Colonic mucosa (tissue), 4 donors: ENCODE results near the gene RAPGEF6. TPM values are rescaled to one million over a fixed set of nuclear protein-coding genes. Genes with fewer than 3 reads are reported as not detected.

Experiments used
- DNase-seq: peaks from one replicate; pipeline ENCODE4 v3.0.0-alpha.2; 2020
- H3K27ac ChIP-seq: fragments of 200-600 bp; one replicate; pipeline ENCODE4 v1.8.0; 2021
- H3K27me3 ChIP-seq: fragments of 200-600 bp; one replicate; pipeline ENCODE4 v1.8.0; 2021
- H3K36me3 ChIP-seq: fragments of 200-600 bp; one replicate; pipeline ENCODE4 v1.8.0; 2021
- H3K4me1 ChIP-seq: fragments of 200-600 bp; one replicate; pipeline ENCODE4 v1.8.0; 2021; ENCODE audit warnings: mild to moderate bottlenecking
- H3K4me3 ChIP-seq: fragments of 200-600 bp; one replicate; pipeline ENCODE4 v1.8.0; 2021
- H3K9ac ChIP-seq, 2 donors: one replicate each; pipeline ENCODE4 v1.7.0; 2013; ENCODE audit warnings: control low read depth in 2 of 2, low read depth in 2 of 2, low read length in 2 of 2
- H3K9me3 ChIP-seq: fragments of 200-600 bp; one replicate; pipeline ENCODE4 v1.8.0; 2021
- intact Hi-C: fragments of 100-400 bp; cut with DNase I; formaldehyde crosslinking; loops from one replicate; pipeline ENCODE4 v1.14.1; 2022
- total RNA-seq, 2 donors: library from RNA; stranded (reverse); fragmentation: NEBNext Ultra II Directional in 1 of 2; extraction: Animal tissue kit (Norgen Biotek cat#: 25700) in 1 of 2; gene quantifications; one replicate each; pipeline ENCODE4 v1.2.1, GENCODE V29; 2021
- TF ChIP-seq, protein P1 (sequence below): fragments of 200-600 bp; IDR thresholded peaks from one replicate; pipeline ENCODE4 v1.8.0; 2022; ENCODE audit warnings: antibody characterized with exemption, mild to moderate bottlenecking
- donor health status: healthy.
- donor health status: DM: no; HTN: no; CAD: no.
- donor health status: DM: no; HTN: no; CAD: no.

Gene RAPGEF6
- total RNA-seq, 2 donors from 2014 or later: 14.9 to 16.2 TPM

DNA sequence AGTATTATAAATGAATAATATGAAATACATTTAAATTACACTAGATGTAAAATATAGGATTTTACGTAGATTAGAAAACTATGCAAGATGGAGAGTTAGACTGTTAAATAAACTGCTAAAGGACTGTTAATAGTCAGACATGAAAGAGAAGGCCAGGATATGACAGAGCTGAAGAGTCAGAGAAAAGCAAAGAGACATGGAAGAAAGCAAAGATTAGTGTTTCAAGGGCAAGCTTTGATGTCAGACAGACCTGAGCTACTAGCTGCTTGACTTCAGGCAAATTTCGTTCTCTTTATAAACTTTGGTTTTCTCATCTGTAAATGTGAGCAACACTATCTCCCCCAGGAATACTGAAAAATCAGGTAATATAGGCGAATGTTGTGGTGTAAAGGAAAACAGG is 161.3 kb downstream of the RAPGEF6 start:
- intact Hi-C loops: no loop called here
- no peak for DNase-seq
- no peak overlapping the region for H3K4me3 ChIP-seq
- no peaks in the 10 kb centered on the region for H3K9me3 ChIP-seq
- H3K27me3 ChIP-seq: no peaks in the 10 kb centered on the region
- no peak overlapping the region for H3K27ac ChIP-seq
- H3K36me3 ChIP-seq: no peaks in the 10 kb centered on the region
- no peak overlapping the region for H3K9ac ChIP-seq
- H3K4me1 ChIP-seq: no peaks in the 10 kb centered on the region
- TF ChIP-seq, protein P1, sequence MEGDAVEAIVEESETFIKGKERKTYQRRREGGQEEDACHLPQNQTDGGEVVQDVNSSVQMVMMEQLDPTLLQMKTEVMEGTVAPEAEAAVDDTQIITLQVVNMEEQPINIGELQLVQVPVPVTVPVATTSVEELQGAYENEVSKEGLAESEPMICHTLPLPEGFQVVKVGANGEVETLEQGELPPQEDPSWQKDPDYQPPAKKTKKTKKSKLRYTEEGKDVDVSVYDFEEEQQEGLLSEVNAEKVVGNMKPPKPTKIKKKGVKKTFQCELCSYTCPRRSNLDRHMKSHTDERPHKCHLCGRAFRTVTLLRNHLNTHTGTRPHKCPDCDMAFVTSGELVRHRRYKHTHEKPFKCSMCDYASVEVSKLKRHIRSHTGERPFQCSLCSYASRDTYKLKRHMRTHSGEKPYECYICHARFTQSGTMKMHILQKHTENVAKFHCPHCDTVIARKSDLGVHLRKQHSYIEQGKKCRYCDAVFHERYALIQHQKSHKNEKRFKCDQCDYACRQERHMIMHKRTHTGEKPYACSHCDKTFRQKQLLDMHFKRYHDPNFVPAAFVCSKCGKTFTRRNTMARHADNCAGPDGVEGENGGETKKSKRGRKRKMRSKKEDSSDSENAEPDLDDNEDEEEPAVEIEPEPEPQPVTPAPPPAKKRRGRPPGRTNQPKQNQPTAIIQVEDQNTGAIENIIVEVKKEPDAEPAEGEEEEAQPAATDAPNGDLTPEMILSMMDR: no peak

DNA sequence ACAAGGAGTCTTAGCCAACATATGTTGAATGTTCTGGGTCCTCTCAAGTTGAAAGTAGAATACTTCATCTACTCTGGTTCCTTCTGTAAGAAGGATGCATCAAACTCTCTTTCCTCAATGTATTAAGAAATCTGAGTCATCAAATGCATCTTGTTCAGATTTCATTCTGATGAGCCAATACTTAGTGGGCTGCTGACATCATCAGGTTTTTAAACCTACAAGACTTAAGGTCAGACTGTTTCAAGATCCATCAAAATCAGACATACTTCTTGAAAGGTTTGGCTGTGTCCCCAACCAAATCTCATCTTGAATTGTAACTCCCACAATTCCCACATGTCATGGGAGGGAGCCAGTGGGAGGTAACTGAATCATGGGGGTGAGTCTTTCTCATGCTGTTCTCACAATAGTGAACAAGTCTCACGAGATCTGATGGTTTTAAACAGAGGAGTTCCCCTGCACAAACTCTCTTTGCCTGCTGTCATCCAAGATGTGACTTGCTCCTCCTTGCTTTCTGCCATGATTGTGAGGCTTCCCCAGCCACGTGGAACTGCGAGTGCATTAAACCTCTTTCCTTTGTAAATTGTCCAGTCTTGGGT is 168.8 kb downstream of the RAPGEF6 start:
- Histone ChIP-seq H3K36me3 (no peaks in the 10 kb centered on the region), H3K9me3 (no peaks in the 10 kb centered on the region), H3K4me3 (no peak overlapping the region), H3K27me3 (no peaks in the 10 kb centered on the region), H3K9ac (no peak overlapping the region), H3K27ac (no peak overlapping the region), H3K4me1 (no peaks in the 10 kb centered on the region)
- TF ChIP-seq, protein P1: no peak
- DNase-seq: no peak
- intact Hi-C loops: no loop called here

DNA sequence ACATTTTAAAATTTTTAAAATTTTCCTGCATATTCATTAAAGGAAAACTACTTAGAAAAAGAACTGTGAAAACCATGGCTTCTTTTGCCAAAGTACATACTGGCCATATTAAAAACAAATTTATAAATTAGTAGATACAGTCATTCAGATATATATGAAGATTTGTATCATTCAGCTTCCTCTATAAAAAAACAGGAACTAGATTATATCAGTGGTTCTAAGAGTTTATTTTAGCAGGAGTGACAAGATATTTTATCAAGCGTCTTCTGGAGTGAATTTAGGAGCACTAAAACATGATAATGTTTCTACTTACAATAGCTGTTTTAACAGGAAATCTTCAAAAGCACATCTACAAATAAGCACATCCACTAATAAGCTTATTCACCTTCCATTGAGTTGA is 171.4 kb downstream of the RAPGEF6 start:
- no peaks in the 10 kb centered on the region for H3K36me3 ChIP-seq
- no peak overlapping the region for H3K9ac ChIP-seq
- H3K27ac ChIP-seq: no peak overlapping the region
- intact Hi-C loops: no loop called here
- no peaks in the 10 kb centered on the region for H3K4me1 ChIP-seq
- no peaks in the 10 kb centered on the region for H3K9me3 ChIP-seq
- no peak overlapping the region for H3K4me3 ChIP-seq
- no peaks in the 10 kb centered on the region for H3K27me3 ChIP-seq
- TF ChIP-seq, protein P1: no peak
- DNase-seq: no peak

DNA sequence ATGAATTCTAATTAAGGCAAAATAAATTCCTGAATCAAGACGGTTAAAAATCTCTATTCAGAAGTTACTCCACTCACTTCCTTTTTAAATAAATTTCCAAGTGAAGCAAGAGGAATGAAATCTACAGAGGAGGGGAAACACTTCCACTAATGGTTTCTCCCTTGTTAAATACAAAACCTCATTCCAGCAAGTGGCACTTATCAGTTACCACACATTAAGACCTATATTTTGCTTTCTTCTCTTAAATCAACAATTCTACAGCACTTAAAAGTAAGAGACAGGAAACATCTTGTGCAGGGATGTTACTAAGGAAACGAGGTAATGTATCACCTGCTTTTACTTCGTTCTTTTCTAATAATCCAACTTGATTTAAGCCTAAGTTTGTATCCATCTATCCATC is 172.6 kb downstream of the RAPGEF6 start:
- Histone ChIP-seq H3K4me3 (no peak overlapping the region), H3K36me3 (no peaks in the 10 kb centered on the region), H3K9ac (no peak overlapping the region), H3K27me3 (no peaks in the 10 kb centered on the region), H3K4me1 (no peaks in the 10 kb centered on the region), H3K27ac (no peak overlapping the region), H3K9me3 (no peaks in the 10 kb centered on the region)
- TF ChIP-seq, protein P1: no peak
- intact Hi-C loops: no loop called here
- no peak for DNase-seq

DNA sequence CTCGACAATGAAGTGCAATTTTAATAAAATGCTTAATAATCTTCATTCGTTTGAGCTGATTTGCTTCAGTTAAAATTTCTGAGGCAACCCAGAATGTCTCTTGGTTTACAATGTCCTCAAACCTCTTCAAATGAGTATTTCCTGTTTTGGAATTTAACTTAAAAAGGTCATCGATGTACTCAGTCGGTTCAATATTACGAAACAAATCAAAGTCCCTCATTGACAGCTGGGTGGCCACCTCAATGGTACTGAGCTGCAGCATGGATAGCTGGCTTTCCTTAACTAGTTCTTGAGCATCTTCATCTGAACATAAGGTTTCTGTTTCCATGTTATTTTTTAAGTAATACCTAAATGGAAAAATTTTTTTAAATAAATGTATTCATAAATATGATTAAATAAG is 173.3 kb downstream of the RAPGEF6 start:
- H3K9ac ChIP-seq: no peak overlapping the region
- no peaks in the 10 kb centered on the region for H3K27me3 ChIP-seq
- H3K4me1 ChIP-seq: no peaks in the 10 kb centered on the region
- TF ChIP-seq, protein P1: no peak
- no peak for DNase-seq
- H3K36me3 ChIP-seq: no peaks in the 10 kb centered on the region
- intact Hi-C loops: no loop called here
- no peak overlapping the region for H3K4me3 ChIP-seq
- H3K9me3 ChIP-seq: no peaks in the 10 kb centered on the region
- no peak overlapping the region for H3K27ac ChIP-seq
